Urothelium cell line (cell line): Measurements from ENCODE around the gene NGDN.
"Not testable (repeated sequence)": the region's sequence is repeated elsewhere in the genome, so short reads cannot be mapped to it uniquely, and the experiment has no call there.

Experiments
- DNase-seq: peaks from one replicate; pipeline ENCODE4 v3.0.0; 2011; ENCODE audit warnings: low spot score, mixed read lengths
- FAIRE-seq: peaks from 2 replicates; lab custom pipeline; 2011; peaks lifted over from hg19 to GRCh38; lab: Jason Lieb, UNC

Gene NGDN

GRCh38 chr14:23469127-23469905, at the start of gene NGDN:
Gene NGDN (plus strand): TSS chr14:23469703. CDS start chr14:23469716, 13 bp downstream.
- DNase-seq (peak; percentile 95), FAIRE-seq (peak; percentile 80)

GRCh38 chr14:23421594-23421993, 47.9 kb upstream of the NGDN start:
- FAIRE-seq (no peak), DNase-seq (no peak)

- DNase-seq (no peak), FAIRE-seq (no peak)
These were observed 45.8 kb upstream of the NGDN start for GRCh38 chr14:23423657-23424056.

- FAIRE-seq = no peak
These were observed 44.3 kb upstream of the NGDN start for GRCh38 chr14:23425169-23425568.

GRCh38 chr14:23425798-23426197, 43.7 kb upstream of the NGDN start:
- DNase-seq = not testable (repeated sequence)
- FAIRE-seq = peak; percentile 52

More at GRCh38 chr14:23425169-23425568, 44.3 kb upstream of the NGDN start:
- DNase-seq = no peak

GRCh38 chr14:23428686-23429495, 40.6 kb upstream of the NGDN start:
- DNase-seq (no peak), FAIRE-seq (peak; percentile 94)

GRCh38 chr14:23430016-23430722, 39.3 kb upstream of the NGDN start:
- FAIRE-seq = no peak
- DNase-seq = no peak

- DNase-seq (peak; percentile 42), FAIRE-seq (no peak)
These were observed 38.8 kb upstream of the NGDN start for GRCh38 chr14:23430723-23431085.

- no peak for FAIRE-seq
- no peak for DNase-seq
These were observed 38.0 kb upstream of the NGDN start for GRCh38 chr14:23431486-23431885.

- DNase-seq = no peak
- no peak for FAIRE-seq
These were observed 37.2 kb upstream of the NGDN start for GRCh38 chr14:23432102-23432925.

GRCh38 chr14:23432946-23433345, 36.6 kb upstream of the NGDN start:
- DNase-seq (no peak), FAIRE-seq (no peak)

GRCh38 chr14:23433457-23433856, 36.0 kb upstream of the NGDN start:
- FAIRE-seq = no peak
- no peak for DNase-seq

- no peak for FAIRE-seq
- DNase-seq = no peak
These were observed 34.8 kb upstream of the NGDN start for GRCh38 chr14:23434488-23435222.

- no peak for DNase-seq
- FAIRE-seq = no peak
These were observed 33.8 kb upstream of the NGDN start, which contains the start of gene MYH7 for GRCh38 chr14:23435543-23436326. Gene MYH7 (minus strand): TSS chr14:23435660. CDS start chr14:23433732, 1,928 bp downstream.

GRCh38 chr14:23436327-23437132, 33.0 kb upstream of the NGDN start:
- DNase-seq (no peak), FAIRE-seq (no peak)

- FAIRE-seq = no peak
- DNase-seq = no peak
These were observed 32.1 kb upstream of the NGDN start for GRCh38 chr14:23437133-23438100.
